ENCODE data around the gene RAP2B.
"Not testable (repeated sequence)": the region's sequence is repeated elsewhere in the genome, so short reads cannot be mapped to it uniquely, and the experiment has no call there.

RAP2B gene

GRCh38 chr3:153193786-153194476 lies 31.9 kb downstream of the RAP2B start:
- DNase-seq (ENCODE audit: low spot score), result not testable (repeated sequence)

DNA sequence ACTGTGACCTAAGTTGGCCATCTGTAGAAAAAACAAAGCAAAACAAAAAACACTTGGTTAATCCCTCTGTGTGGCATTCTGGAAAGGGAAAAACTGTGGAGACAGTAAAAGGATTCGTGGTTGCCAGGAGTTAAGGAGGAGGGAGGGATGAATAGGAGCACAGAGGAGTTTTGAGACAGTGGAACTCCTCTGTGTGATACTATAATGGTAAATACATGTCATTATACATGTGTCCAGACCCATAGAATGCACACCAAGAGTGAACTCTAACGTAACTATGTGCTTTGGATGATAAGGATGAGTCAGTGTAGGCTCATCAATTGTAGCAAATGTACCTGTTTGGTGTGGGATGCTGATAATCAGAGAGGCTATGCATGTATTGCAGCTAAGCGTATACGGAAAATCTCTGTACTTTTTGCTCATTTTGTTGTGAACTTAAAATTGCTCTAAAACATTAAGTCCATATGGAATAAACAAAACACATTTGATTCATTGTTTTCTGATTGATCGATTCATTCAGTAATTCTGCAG lies 33.4 kb downstream of the RAP2B start:
- DNase-seq (ENCODE audit: low spot score), result no peak

- DNase-seq (ENCODE audit: low spot score), result no peak
Observed at GRCh38 chr3:153209596-153209995, 47.6 kb downstream of the RAP2B start.

GRCh38 chr3:153210146-153210545 lies 48.1 kb downstream of the RAP2B start:
- no peak for DNase-seq (ENCODE audit: low spot score)

DNA sequence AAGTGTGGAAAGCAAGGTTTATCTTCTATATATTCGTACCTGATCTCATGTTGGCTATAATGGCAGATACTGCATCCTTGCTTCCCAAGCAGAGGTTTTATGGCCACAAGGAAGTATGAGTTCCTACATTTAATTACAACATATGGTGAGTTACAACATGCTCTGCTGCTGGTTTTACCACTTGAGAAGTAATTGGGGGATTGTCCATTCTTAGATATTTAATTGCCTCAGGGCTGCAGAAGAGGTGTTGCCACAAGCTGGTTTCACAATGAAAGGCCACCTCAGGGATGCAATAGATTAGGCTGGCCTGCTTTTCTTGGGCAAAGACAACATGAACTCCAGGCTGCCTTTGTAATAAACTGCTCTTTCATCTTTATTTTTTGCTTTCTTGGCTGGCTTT lies 48.6 kb downstream of the RAP2B start:
- DNase-seq (ENCODE audit: low spot score), result no peak

DNA sequence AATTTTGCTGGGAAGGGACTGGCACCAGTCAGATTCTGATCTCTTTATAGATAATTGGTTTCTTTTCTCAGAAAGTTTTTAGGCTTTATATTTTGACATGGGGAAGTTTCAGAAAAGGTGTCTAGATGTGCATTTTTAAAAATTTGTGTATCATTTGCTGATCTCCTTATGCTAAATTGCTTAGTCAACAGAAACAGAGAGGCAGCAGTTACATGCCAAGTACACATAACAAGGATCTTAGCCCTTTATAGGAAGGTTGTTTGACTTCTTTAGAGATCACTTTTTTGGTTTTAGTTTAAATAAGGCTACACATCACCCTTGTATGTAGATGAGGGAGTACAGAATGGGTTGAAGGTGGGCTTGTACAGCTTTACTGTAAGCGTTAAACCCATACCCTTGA lies 53.5 kb downstream of the RAP2B start:
- no peak for DNase-seq (ENCODE audit: low spot score)

DNA sequence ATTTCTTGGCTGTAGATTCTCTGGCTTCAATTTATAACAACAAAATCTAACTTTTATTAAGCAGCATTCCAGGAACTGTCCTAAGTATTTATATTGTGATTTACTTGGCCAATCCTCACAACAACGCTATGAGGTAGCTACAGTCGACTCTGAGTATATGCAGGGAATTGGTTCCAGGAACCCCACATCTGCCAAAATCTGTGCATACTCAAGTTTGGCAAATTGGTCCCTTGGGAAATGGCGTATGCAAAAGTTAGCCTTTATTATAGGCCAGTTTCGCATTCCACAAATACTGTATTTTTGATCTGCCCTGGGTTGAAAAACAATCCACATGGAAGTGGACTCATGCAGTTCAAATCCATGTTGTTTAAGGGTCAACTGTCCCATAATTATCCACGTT lies 53.9 kb downstream of the RAP2B start:
- DNase-seq (ENCODE audit: low spot score), result no peak

DNA sequence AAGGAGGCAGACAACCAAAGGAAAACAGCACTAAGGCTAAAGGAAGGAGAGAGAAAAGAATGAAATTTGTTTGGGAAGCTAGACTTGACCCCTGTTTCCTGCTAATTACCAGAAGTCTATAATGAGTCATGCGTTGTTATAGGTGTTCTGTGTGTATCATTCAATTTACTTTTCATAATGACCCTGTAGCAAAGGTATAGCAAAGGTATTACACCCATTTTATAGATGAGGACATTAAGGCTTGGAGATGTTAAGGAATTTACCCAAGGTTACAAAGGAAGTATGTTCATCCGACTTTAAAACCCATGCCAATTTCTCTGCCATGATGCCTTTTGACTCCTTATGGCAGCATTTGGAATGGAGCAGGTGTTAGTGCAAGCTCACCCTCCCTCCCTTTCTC lies 54.9 kb downstream of the RAP2B start:
- no peak for DNase-seq (ENCODE audit: low spot score)

DNA sequence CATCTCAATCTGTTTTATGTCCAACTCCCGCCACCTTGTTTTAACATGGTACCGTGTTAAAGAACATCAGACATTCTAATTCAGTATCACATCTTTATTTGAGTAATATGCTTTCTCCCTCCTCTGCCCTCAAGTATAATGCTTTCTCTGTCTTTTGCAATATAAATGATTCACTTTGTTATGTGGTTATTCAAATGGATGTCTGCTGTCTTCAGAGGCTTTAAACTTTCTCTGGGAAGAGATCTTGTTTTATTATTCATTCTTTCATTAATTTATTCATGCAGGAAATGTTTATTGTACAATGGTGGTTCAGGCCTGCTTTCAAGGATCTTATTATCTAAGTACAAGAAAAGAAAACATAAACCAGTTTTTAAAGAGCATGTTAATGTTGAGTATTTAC lies 57.1 kb downstream of the RAP2B start:
- DNase-seq (ENCODE audit: low spot score), result no peak

Measured in hematopoietic multipotent progenitor cell treated with erythropoietin and hydrocortisone succinate and interleukin-3 and kit ligand, for 15 days (in vitro differentiated cells).